GM23338 (cell line): Measurements from ENCODE around the gene AKAP7.

Experiments
- CREB1 ChIP-seq: fragments of 250-450 bp; sonication (Bioruptor Pico); IDR thresholded peaks from 2 replicates; pipeline ENCODE4 v1.5.0; 2020; ENCODE audit warnings: low read depth, mild to moderate bottlenecking, moderate library complexity
- EZH2 ChIP-seq: fragments of 200-600 bp; sonication (generic); IDR thresholded peaks from one replicate; pipeline ENCODE4 v1.8.0; 2017; ENCODE audit warnings: antibody characterized with exemption, mild to moderate bottlenecking, low read depth; ENCODE audit not compliant: unreplicated experiment
- EZH2phosphoT487 ChIP-seq: fragments of 200-600 bp; sonication (generic); IDR thresholded peaks from one replicate; pipeline ENCODE4 v1.8.1; 2018; ENCODE audit warnings: antibody characterized with exemption; ENCODE audit not compliant: unreplicated experiment
- JUNB ChIP-seq: IDR thresholded peaks from one replicate; pipeline ENCODE4 v1.6.1; 2016; ENCODE audit warnings: antibody characterized with exemption; ENCODE audit not compliant: unreplicated experiment
- POLR2AphosphoS5 ChIP-seq: IDR thresholded peaks from 2 replicates; pipeline ENCODE4 v1.6.1; 2016; ENCODE audit warnings: antibody characterized with exemption, low read depth
- STAT1 ChIP-seq: IDR thresholded peaks from one replicate; pipeline ENCODE4 v1.6.1; 2016; ENCODE audit warnings: antibody characterized with exemption; ENCODE audit not compliant: unreplicated experiment
- ZNF114 ChIP-seq: fragments of 250-450 bp; sonication (Bioruptor Pico); IDR thresholded peaks from 2 replicates; pipeline ENCODE4 v1.5.0; 2020; ENCODE audit warnings: mild to moderate bottlenecking, moderate library complexity
- TF ChIP-seq, protein P1 (sequence below), 2 experiments: fragments of 200-600 bp in 1 of 2; sonication (generic) in 1 of 2; conservative IDR thresholded peaks; 2 replicates each; pipeline versions ENCODE4 v1.5.1 to v1.6.1; 2016 to 2017; ENCODE audit warnings: antibody characterized with exemption in 2 of 2, low read depth in 2 of 2, mild to moderate bottlenecking in 2 of 2, moderate library complexity in 1 of 2
- TF ChIP-seq, protein P2 (sequence below): IDR thresholded peaks from one replicate; pipeline ENCODE4 v1.6.1; 2018; ENCODE audit warnings: antibody characterized with exemption; ENCODE audit not compliant: unreplicated experiment
- TF ChIP-seq, protein P3 (sequence below): IDR thresholded peaks from 2 replicates; pipeline ENCODE4 v1.6.1; 2016; ENCODE audit warnings: antibody characterized with exemption
- TF ChIP-seq, protein P4 (sequence below): fragments of 250-450 bp; sonication (Bioruptor Pico); IDR thresholded peaks from 2 replicates; pipeline ENCODE4 v1.5.0; 2020; ENCODE audit warnings: mild to moderate bottlenecking, moderate library complexity

DNA sequence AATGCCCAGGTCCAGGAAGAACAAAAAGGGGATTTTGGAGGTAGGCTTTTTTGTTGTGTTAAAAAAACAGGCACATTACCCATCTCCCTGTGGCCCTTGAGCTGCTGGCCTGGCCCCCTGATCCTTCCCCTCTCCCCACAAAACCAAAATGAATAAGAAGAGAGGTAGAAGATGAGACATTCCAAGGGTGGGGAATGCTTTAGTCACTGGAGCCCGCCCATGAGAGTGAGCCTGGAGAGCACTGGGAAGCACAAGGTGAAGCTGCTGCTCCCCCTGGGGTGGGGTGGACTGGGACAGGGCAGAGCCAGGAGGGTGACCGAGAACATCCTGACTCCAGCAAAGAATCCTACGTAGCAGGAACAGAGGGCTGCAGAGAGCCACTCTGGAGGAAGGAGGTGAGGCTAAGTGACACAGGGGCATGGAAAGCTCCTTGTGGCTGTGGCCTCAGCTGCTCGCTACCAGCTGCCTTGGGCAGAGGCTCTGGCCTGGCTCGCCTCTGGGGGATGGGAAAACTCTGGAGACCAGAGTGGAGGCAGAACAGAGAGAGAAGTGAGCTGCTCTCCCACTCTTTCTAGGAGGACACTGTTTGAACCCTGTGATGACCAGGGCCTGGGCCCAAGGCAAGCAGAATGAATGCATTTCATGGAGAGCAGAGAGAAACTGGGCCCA, 48.3 kb downstream of the AKAP7 start:
- TF ChIP-seq, protein P1, sequence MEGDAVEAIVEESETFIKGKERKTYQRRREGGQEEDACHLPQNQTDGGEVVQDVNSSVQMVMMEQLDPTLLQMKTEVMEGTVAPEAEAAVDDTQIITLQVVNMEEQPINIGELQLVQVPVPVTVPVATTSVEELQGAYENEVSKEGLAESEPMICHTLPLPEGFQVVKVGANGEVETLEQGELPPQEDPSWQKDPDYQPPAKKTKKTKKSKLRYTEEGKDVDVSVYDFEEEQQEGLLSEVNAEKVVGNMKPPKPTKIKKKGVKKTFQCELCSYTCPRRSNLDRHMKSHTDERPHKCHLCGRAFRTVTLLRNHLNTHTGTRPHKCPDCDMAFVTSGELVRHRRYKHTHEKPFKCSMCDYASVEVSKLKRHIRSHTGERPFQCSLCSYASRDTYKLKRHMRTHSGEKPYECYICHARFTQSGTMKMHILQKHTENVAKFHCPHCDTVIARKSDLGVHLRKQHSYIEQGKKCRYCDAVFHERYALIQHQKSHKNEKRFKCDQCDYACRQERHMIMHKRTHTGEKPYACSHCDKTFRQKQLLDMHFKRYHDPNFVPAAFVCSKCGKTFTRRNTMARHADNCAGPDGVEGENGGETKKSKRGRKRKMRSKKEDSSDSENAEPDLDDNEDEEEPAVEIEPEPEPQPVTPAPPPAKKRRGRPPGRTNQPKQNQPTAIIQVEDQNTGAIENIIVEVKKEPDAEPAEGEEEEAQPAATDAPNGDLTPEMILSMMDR (conservative IDR thresholded peaks at IDR 0.05; ENCODE audit: low read depth in 2 of 2), result no peak
- TF ChIP-seq EZH2 (no peak), EZH2phosphoT487 (no peak), CREB1 (CRISPR knock-in tag) (no peak), POLR2AphosphoS5 (no peak), JUNB (no peak), ZNF114 (CRISPR knock-in tag) (no peak), STAT1 (no peak)
- TF ChIP-seq, protein P2, sequence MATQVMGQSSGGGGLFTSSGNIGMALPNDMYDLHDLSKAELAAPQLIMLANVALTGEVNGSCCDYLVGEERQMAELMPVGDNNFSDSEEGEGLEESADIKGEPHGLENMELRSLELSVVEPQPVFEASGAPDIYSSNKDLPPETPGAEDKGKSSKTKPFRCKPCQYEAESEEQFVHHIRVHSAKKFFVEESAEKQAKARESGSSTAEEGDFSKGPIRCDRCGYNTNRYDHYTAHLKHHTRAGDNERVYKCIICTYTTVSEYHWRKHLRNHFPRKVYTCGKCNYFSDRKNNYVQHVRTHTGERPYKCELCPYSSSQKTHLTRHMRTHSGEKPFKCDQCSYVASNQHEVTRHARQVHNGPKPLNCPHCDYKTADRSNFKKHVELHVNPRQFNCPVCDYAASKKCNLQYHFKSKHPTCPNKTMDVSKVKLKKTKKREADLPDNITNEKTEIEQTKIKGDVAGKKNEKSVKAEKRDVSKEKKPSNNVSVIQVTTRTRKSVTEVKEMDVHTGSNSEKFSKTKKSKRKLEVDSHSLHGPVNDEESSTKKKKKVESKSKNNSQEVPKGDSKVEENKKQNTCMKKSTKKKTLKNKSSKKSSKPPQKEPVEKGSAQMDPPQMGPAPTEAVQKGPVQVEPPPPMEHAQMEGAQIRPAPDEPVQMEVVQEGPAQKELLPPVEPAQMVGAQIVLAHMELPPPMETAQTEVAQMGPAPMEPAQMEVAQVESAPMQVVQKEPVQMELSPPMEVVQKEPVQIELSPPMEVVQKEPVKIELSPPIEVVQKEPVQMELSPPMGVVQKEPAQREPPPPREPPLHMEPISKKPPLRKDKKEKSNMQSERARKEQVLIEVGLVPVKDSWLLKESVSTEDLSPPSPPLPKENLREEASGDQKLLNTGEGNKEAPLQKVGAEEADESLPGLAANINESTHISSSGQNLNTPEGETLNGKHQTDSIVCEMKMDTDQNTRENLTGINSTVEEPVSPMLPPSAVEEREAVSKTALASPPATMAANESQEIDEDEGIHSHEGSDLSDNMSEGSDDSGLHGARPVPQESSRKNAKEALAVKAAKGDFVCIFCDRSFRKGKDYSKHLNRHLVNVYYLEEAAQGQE, result no peak
- TF ChIP-seq, protein P3, sequence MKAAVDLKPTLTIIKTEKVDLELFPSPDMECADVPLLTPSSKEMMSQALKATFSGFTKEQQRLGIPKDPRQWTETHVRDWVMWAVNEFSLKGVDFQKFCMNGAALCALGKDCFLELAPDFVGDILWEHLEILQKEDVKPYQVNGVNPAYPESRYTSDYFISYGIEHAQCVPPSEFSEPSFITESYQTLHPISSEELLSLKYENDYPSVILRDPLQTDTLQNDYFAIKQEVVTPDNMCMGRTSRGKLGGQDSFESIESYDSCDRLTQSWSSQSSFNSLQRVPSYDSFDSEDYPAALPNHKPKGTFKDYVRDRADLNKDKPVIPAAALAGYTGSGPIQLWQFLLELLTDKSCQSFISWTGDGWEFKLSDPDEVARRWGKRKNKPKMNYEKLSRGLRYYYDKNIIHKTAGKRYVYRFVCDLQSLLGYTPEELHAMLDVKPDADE, result no peak
- TF ChIP-seq, protein P4, sequence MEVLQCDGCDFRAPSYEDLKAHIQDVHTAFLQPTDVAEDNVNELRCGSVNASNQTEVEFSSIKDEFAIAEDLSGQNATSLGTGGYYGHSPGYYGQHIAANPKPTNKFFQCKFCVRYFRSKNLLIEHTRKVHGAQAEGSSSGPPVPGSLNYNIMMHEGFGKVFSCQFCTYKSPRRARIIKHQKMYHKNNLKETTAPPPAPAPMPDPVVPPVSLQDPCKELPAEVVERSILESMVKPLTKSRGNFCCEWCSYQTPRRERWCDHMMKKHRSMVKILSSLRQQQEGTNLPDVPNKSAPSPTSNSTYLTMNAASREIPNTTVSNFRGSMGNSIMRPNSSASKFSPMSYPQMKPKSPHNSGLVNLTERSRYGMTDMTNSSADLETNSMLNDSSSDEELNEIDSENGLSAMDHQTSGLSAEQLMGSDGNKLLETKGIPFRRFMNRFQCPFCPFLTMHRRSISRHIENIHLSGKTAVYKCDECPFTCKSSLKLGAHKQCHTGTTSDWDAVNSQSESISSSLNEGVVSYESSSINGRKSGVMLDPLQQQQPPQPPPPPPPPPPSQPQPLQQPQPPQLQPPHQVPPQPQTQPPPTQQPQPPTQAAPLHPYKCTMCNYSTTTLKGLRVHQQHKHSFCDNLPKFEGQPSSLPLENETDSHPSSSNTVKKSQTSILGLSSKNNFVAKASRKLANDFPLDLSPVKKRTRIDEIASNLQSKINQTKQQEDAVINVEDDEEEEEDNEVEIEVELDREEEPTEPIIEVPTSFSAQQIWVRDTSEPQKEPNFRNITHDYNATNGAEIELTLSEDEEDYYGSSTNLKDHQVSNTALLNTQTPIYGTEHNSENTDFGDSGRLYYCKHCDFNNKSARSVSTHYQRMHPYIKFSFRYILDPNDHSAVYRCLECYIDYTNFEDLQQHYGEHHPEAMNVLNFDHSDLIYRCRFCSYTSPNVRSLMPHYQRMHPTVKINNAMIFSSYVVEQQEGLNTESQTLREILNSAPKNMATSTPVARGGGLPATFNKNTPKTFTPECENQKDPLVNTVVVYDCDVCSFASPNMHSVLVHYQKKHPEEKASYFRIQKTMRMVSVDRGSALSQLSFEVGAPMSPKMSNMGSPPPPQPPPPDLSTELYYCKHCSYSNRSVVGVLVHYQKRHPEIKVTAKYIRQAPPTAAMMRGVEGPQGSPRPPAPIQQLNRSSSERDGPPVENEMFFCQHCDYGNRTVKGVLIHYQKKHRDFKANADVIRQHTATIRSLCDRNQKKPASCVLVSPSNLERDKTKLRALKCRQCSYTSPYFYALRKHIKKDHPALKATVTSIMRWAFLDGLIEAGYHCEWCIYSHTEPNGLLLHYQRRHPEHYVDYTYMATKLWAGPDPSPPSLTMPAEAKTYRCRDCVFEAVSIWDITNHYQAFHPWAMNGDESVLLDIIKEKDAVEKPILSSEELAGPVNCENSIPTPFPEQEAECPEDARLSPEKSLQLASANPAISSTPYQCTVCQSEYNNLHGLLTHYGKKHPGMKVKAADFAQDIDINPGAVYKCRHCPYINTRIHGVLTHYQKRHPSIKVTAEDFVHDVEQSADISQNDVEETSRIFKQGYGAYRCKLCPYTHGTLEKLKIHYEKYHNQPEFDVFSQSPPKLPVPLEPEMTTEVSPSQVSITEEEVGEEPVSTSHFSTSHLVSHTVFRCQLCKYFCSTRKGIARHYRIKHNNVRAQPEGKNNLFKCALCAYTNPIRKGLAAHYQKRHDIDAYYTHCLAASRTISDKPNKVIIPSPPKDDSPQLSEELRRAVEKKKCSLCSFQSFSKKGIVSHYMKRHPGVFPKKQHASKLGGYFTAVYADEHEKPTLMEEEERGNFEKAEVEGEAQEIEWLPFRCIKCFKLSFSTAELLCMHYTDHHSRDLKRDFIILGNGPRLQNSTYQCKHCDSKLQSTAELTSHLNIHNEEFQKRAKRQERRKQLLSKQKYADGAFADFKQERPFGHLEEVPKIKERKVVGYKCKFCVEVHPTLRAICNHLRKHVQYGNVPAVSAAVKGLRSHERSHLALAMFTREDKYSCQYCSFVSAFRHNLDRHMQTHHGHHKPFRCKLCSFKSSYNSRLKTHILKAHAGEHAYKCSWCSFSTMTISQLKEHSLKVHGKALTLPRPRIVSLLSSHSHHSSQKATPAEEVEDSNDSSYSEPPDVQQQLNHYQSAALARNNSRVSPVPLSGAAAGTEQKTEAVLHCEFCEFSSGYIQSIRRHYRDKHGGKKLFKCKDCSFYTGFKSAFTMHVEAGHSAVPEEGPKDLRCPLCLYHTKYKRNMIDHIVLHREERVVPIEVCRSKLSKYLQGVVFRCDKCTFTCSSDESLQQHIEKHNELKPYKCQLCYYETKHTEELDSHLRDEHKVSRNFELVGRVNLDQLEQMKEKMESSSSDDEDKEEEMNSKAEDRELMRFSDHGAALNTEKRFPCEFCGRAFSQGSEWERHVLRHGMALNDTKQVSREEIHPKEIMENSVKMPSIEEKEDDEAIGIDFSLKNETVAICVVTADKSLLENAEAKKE (CRISPR knock-in tag), result no peak
